Suprapubic skin (tissue), 3 donors: Measurements from ENCODE around the gene ANKRD1.

ENCODE experiments used
- CTCF ChIP-seq, 2 donors: fragments of 200-600 bp in 1 of 2; fragments of 450-650 bp in 1 of 2; sonication (generic) in 1 of 2; IDR thresholded peaks; one replicate each; pipeline ENCODE4 v1.5.1; 2016 to 2019; ENCODE audit warnings: antibody characterized with exemption in 2 of 2, mild to moderate bottlenecking in 1 of 2, moderate library complexity in 1 of 2
- POLR2A ChIP-seq, 2 donors: fragments of 450-650 bp; IDR thresholded peaks; one replicate each; pipeline ENCODE4 v1.6.1; 2017; ENCODE audit warnings: antibody characterized with exemption in 2 of 2, mild to moderate bottlenecking in 2 of 2, moderate library complexity in 2 of 2

DNA sequence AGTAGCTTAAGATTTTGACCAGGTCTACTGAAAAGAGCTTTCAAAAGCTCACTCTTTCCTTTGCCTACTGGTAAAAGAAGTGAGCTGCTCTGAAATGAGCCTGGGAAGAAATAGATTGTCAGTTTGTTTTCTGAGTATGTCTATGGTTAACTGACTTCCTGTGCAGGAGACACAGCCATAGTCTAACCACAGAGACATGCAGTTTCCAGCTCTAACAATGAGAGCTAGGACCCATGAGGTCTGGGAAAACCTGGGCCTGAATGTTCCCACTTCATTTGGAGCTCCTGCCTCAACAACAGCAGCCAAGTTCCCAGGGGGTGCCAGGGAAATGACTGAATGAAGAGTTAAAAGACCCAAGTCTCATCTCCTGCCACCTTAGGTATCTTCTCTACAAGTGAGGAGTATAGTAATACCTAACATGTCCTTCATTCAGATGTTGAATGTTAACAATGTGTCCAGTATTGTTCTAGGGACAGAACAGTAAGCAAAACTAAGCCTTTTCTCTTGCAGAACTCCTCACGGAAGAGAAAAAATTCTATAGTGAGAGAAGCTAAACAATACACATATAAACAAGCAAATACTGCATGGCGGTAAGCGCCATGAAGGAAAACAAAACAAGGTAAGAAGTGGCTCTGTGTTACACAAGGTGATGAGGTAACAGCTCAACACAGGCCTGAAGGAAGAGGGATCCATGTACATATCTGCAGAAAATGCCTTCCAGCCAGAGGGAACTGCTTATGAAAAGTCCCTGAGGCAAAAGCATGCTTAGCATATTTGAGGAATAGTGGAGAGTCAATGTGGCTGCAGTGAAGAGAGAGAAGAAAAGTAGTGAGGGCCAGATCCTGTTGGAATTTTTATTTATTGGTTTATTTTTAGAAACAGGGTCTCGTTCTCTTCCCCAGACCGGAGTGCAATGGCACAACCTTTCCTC lies 26.4 kb upstream of the ANKRD1 start:
- TF ChIP-seq CTCF (IDR thresholded peaks at IDR 0.05) (no peak), POLR2A (IDR thresholded peaks at IDR 0.05) (no peak)
